Activated CD4-positive, alpha-beta T cell treated with anti-CD3 and anti-CD28 coated beads for 4 hours (primary cell): ENCODE results near the gene MGAT2.

Source experiments
- DNase-seq, 2 donors: peaks; one replicate each; pipeline ENCODE4 v3.0.0-alpha.2; 2020

MGAT2 gene

GRCh38 chr14:49620182-49621113 lies at the start of gene MGAT2, which contains the start of gene RPL36AL:
Gene MGAT2, plus strand, starts transcription at chr14:49620799. Its CDS starts 470 bp downstream, at chr14:49621269.
Gene RPL36AL, minus strand, starts transcription at chr14:49620626. Its CDS starts 1,522 bp downstream, at chr14:49619104.
- peak; percentile 92 for DNase-seq

- no peak for DNase-seq
Observed at GRCh38 chr14:49574038-49574437, 46.6 kb upstream of the MGAT2 start.

GRCh38 chr14:49578141-49578540 lies 42.5 kb upstream of the MGAT2 start:
- no peak for DNase-seq

GRCh38 chr14:49579841-49580240 lies 40.8 kb upstream of the MGAT2 start:
- DNase-seq, result no peak

- no peak for DNase-seq
Observed at GRCh38 chr14:49581209-49582112, 39.1 kb upstream of the MGAT2 start.

GRCh38 chr14:49582113-49582977 lies 38.3 kb upstream of the MGAT2 start:
- no peak for DNase-seq

GRCh38 chr14:49583629-49584028 lies 37.0 kb upstream of the MGAT2 start:
- DNase-seq, result no peak

GRCh38 chr14:49584058-49584457 lies 36.5 kb upstream of the MGAT2 start:
- no peak for DNase-seq

- peak in 1 of 2 donors; percentile 11 for DNase-seq
Observed at GRCh38 chr14:49584981-49585640, 35.5 kb upstream of the MGAT2 start.

GRCh38 chr14:49585803-49586672 lies 34.6 kb upstream of the MGAT2 start, which contains the start of gene RPS29:
Gene RPS29, minus strand, starts transcription at chr14:49586380. Its CDS starts 34 bp downstream, at chr14:49586346.
- DNase-seq, result peak; percentile 98

GRCh38 chr14:49586673-49587460 lies 33.7 kb upstream of the MGAT2 start:
- peak; percentile 46 to 59 for DNase-seq

- DNase-seq, result no peak
Observed at GRCh38 chr14:49589387-49589786, 31.2 kb upstream of the MGAT2 start.

GRCh38 chr14:49593016-49593415 lies 27.6 kb upstream of the MGAT2 start:
- DNase-seq, result no peak

- no peak for DNase-seq
Observed at GRCh38 chr14:49594347-49595091, 26.1 kb upstream of the MGAT2 start.

- DNase-seq, result no peak
Observed at GRCh38 chr14:49598189-49598484, 22.5 kb upstream of the MGAT2 start.

GRCh38 chr14:49598485-49599300 lies 21.9 kb upstream of the MGAT2 start, which contains the start of gene LRR1:
Gene LRR1, plus strand, starts transcription at chr14:49598940. Its CDS starts 81 bp downstream, at chr14:49599021.
- DNase-seq, result peak; percentile 82 to 83

- DNase-seq, result no peak
Observed at GRCh38 chr14:49607583-49607982, 13.0 kb upstream of the MGAT2 start.

GRCh38 chr14:49612251-49612650 lies 8.3 kb upstream of the MGAT2 start:
- no peak for DNase-seq
